ENCODE measurements around the gene PLA2G2E. TPM values are rescaled to one million over a fixed set of nuclear protein-coding genes. Genes with fewer than 3 reads are reported as not detected.

The PLA2G2E gene
- total RNA-seq = not detected in 2 replicates

DNA sequence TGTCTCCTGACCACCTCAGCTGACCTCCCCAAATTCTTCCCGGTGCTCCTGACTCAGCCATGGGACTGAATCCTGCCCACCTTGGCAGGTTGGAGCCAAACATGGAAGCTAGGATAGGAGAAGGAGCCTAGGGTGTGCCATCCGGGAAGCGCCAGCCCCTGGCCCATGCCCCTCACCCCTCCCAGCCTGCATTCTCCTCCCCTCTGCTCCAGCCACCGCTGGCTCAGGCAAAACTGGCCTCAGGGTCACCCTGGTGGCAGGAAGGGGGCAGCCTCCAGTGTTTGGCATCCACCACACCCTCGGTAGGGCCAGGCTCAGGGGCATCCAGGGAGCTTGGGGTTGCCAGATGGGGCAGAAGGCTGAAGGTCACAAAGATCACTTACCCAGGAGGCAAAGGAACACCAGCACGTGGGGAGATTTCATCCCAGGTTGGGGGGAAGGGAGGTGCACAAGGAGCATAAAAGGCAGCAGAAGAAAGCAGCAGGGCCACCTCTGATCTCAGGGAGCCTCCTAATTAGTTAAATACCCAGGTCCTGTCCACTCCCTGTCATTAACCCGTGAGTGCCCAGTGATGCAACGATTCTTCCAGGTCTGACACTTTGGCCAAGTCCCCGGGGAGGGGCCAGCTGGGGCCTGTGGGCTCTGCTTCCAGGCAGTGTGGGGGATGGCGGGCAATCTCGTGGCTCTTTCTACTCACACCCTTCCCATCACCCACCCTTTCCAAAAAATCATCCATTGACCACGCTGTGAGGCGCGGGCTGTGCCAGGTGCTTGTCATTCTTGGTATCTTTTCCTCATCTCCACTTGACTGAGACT is at the start of gene PLA2G2E:
TSS of gene PLA2G2E (minus strand) at position 481 of the 816 bp plus-strand sequence. CDS start at position 423, 58 bp downstream.

GRCh38 chr1:19882111-19883071 is 41.0 kb downstream of the PLA2G2E start, which contains the start of gene OTUD3:
Gene OTUD3 (plus strand): TSS chr1:19882395. CDS start chr1:19882514, 119 bp downstream.

Other genes with a start within 250 kb of the PLA2G2E start
- 12.9 and 13.8 TPM in 2 replicates for gene TMCO4, start 123.7 kb downstream of the PLA2G2E start, total RNA-seq
- gene RNF186, start 108.3 kb downstream of the PLA2G2E start, total RNA-seq = not detected in 2 replicates
- gene OTUD3, start 41.2 kb downstream of the PLA2G2E start, total RNA-seq = 1.3 and 1.6 TPM in 2 replicates
- not detected in 2 replicates for gene PLA2G2A, start 56.0 kb upstream of the PLA2G2E start, total RNA-seq
- not detected in 2 replicates for gene PLA2G5, start 146.6 kb upstream of the PLA2G2E start, total RNA-seq
- gene PLA2G2D, start 195.9 kb upstream of the PLA2G2E start, total RNA-seq = not detected in 2 replicates
- not detected in 2 replicates for gene PLA2G2F, start 215.7 kb upstream of the PLA2G2E start, total RNA-seq